HG03280 (cell line): ENCODE data around the gene FAS.
A peak's percentile ranks its signal among the peaks of the same experiment; 100 is the strongest.

ENCODE experiments used
- ATAC-seq: cut with Tn5 transposase; IDR thresholded peaks from one replicate; pipeline ENCODE4 v1.9.1; 2021; ENCODE audit warnings: mild to moderate bottlenecking, moderate library complexity; ENCODE audit not compliant: unreplicated experiment

The FAS gene

DNA sequence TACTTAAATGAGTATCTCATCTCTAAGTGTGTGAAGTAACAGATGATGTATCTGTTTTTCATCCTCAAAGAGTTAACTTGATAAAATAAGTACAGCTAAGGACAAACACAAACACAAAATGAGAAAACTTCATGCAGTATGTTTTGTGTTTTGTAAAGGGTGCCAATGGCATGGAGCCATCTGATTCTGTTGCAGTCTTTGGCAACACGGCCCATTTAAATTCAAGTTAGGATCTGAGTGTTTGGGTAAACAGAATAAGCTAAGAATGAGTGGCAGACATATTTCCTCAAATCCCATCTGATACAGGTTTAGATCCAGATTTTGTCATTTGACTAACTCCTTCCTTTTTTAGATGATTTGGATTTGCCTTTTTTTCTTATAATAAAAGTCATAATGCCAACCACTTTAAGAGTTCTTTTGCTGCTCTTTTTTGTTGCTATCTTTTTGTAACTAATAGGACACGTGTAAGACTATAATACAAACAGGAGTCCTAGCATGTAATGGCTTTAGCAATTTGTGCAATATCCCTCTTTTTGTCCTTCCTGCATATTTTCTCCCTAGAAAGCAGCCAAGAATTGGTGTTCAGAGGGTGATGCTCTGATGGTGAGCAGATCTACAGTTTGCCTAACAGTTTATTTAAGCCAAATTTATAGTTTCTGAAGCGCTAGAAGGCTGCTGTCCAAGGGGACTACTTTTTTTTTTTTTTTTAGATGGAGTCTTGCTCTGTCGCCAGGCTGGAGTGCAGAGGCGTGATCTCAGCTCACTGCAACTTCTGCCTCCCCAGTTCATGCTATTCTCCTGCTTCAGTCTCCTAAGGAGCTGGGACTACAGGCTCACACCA is 19.2 kb upstream of the FAS start:
- no peak for ATAC-seq

DNA sequence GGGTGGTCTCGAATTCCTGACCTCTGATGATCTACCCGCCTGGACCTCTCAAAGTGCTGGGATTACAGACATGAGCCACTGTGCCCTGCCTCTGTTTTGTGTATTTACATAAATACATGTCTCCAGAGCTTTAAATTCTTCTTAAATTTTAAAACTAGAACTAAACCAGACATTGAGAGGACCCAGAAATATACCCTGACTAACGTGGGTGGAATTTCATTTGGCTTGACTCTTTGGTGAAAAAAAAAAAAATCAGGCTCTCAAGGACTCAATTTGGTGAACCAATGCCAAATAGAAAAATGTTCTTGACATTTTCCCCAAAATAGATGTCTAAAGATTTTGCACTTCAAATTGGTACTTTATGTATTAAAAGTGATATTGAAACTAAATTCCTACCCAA is 16.6 kb upstream of the FAS start:
- no peak for ATAC-seq

DNA sequence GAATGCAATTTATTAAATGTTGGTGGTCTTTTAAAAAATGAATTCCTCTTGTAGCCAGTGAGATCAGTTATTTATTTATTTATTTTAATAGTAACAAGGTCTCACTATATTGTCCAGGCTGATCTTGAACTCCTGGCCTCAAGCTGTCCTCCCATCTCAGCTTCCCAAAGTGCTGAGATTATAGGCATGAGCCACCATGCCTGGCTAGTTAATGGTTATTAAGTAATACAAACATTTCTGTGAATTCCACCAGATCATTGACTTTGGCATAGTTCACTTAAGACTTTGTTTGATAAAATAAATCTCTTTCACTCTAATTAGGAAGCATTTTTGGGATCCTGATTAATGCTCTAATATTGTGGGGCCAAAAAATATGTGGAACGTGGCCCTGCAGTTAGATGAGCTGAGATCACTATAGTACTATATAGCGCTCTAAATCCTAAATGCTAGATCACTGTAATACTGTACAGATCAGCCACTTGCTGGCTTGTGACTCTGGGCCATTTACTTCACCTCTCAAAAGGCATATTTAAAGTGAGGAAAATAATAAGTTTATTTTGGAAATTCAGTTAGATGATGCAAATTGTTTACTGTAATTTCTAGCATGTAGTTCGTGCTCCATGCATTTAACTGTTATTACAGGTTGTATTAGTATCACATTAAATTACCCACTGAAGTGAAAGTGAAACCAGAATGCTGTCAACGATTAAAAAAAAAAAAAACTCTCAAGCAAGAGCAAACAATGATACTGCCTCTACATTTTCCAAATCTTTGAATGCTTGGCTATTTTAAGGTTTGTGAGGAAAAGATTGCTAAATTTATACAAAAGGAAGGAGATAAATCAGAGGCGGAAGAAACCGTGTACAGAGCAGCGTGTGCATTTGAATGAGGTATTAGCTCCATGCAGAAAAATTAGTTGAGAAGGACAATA is 15.9 kb upstream of the FAS start:
- ATAC-seq = no peak

DNA sequence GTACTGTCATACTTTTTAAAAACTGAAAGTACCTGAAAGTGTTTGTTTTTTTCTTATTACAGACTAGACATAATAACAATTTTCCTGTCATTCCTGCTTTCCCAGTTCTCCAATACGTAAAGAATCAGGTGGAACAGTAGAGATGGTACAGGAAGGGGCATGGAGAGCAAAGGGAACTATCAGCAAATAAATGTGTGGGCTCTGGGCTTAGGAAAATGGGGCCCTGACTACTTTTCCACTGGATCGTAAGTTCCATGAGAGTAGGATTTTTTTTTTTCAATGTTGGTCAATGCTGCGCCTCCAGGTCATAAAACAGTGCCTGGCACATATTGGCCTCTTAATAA is 15.2 kb upstream of the FAS start:
- ATAC-seq = no peak

DNA sequence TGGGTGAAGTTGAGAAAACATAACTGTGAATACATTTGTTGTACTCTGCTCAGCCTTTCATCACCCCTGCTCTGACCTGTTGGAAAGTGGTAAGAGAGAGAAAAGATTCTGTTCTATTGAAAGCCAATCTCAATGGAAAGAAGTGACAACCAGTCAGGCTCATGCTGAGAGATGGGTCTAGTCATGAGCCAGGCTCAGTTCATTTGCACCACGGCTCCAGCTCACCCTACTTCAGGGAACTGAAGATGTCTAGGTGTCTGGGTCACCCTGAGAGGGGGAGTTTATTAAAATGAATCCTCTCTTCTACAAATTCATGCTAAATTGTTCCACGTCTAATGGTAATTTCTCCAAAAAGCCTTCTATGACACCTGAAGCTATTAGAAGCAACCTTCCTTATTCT is 12.1 kb upstream of the FAS start:
- no peak for ATAC-seq

DNA sequence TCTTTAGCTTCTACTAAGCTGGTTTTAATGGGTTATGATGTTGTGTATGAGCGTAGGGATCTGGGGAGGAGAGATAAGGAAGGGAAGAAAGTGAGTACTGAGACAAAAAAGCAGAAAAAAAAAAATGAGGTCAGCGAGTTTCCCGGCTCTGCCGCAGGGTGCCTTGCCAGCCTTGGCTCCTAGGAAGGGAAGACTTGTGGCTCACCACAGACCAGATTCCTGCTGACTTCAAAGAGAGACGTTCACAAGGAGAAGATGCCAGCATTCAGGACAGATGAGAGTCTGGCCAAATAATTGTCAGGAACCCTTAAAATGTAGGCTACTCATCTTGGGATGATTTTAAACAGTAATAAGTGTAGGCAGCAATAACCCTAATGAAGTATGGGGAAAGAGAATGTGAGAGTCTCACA is 11.4 kb upstream of the FAS start:
- no peak for ATAC-seq

DNA sequence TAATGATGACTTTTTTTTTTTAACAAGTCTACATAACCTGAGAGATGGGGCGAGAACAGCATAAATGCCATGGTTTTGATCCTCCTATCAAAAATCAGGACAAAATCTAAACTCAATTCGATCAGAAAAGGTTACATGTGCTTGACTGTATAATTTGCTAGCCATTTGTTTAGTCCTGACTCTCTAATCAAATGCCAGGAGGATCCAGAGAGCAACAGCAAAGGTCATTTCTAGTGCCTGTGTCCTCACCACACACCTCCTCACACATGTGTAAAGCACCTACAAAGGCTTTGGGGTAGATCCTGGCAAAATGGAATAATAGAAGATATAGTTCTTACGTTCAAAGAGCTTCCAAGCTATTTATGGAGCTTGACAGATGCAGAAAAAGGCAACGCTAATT is 11.0 kb upstream of the FAS start:
- no peak for ATAC-seq

DNA sequence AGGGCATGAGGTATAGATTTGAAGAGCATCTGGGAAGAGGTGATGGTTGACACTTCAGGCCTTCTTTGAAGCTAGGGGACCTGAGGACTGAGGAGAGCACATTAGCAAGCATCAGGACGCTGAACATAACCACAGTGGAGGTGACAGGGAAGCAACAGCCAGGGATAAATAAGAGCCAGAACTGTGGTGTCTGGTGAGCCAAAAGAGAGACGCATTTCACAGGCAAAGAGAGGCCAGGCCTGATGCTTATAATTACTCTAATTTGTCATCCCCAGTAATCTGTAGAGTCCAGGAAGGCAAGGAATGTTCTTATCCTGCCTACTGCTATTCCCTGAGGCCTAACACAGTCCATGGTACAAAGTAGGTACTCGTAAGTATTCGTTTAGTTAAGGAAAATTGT is 10.4 kb upstream of the FAS start:
- ATAC-seq = no peak

DNA sequence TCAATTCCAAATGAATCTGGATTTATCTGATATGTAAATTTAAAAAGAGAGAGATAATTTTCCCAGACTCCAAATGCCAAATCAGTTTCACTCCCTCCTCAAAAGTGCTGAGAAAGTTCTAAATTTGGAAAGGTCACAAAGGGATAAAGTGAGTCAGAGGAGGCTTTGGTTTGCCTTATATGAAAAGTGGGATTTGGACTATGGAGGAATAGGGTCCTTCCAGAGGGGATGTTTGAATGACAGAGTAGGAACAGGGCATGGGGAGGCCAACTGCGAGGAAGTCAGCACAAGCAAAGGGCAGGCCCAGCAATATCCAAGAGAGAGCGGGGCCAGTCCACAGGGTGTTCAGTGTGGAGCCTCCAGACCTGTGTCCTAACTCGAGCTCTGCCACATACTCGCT is 9.8 kb upstream of the FAS start:
- no peak for ATAC-seq

DNA sequence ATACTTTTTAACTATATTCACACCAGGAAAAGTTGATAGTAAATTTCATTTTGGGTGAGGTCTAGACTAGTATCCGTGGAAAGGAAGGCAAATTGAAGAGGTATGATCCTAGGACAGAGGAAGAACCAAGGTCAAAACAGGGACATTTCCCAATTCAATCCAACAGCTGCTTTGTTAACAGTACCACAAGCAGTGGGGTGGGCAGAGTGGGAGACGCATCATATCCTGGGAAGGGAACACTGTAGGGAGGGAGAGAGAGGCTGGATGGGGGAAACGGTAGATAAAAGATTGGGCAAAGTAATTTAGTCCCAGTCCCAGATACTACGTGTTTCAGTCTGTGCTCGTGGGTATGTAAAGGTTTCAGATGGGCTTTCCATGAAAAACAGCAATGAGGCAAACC is 9.2 kb upstream of the FAS start:
- ATAC-seq = no peak

DNA sequence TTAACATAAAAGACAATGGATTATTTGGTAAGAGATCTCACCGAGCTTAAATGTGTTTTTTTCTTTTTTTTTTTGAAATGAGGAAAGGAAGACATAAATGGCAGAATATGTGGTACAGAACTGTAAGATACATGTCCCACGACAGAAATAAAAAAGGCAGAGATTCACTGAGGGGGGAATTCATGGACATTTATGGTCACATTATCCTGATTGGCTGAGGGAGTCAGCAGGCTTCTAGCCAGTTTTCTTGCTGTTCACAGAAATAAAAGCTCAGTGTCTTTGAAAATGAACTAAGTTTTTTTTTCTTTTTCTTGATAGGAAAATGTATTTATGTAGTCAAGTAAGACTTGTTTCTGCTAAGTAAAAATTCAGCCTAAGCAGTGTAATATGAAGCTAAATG is 8.2 kb upstream of the FAS start:
- ATAC-seq = no peak

DNA sequence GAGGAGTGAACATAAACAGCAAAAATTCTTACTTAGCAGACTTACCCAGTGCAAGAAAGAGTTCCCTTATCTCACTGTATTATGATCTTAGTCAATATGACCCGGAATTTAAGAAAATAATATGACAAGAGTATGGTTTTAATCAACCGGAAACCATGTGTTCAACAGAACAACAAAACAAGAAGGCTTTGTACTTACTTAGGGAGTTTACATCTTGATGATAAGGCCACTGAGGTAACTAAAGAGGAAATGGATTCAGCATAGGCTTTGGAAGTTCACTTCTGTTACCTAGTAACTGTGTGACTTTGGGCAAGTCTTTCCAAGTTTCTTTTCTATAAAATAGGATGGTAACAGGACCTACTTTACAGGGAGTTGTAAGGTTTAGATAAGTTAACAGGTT is 7.4 kb upstream of the FAS start:
- no peak for ATAC-seq

DNA sequence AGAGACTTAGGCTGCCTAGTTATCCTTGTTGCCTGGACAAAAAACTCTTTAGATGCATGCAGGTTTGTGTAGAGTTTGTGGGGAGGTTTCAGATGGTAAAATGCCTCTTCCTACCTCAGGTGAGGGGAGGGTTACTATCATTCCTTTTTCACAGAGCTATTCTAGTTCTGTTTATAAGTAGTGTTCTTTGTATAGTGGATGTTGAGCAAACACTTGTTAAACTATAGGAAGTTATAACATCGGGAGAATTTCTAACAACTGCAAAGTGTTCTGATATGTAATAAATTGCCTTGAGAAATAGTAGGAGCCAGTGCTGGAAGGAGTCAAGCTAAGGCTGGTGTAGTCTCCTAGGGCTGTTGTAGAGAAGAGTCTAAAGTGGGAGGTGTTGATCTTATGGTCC is 6.7 kb upstream of the FAS start:
- no peak for ATAC-seq

DNA sequence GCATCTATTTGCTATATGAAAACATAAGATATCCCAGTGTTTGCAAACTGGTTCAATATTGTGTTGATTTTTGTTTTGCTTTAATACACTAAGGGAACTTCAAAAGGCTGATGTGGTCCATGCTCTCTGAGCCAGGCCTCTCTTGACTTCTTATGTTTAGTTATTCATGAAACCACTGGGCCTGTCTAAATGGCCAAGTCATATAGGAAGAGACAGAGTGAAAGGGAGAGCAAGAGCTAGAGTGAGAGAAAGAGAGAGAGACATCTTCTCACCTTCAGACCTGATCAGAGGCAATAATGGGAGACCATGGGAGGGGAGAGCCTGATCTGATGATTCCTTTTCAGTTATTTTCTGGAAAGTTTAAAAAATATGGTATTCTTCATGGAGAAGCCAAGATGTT is 6.1 kb upstream of the FAS start:
- ATAC-seq = no peak

DNA sequence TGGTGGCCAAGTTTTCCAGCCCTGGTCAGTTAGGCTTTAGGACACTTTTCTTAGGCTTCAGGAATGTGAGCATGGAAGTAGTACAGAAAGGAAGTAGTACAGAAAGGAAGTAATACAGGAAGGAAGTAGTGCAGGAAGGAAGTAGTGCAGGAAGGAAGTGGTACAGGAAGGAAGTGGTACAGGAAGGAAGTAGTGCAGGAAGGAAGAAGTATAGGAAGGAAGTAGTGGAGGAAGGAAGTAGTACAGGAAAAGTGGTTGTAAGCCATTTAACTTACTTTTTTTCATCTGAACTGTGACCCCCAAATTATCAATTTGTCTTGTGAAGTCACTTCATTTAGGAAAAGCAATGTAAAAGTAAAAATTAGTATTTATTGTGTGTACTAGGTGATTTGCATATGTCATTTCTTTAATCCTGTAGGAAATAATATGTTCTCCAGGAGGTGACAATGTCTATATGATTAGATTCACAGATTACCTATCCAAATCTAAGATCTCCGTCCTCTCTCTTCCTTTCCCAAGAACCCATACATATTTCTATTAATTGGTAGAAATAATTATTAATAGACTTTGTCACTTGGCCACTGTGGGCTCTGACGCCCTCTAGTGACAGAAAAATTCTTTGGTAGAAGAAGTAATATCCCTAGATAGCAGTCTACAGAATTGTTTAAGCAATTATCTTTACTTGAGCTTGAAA is 3.9 kb upstream of the FAS start:
- no peak for ATAC-seq

DNA sequence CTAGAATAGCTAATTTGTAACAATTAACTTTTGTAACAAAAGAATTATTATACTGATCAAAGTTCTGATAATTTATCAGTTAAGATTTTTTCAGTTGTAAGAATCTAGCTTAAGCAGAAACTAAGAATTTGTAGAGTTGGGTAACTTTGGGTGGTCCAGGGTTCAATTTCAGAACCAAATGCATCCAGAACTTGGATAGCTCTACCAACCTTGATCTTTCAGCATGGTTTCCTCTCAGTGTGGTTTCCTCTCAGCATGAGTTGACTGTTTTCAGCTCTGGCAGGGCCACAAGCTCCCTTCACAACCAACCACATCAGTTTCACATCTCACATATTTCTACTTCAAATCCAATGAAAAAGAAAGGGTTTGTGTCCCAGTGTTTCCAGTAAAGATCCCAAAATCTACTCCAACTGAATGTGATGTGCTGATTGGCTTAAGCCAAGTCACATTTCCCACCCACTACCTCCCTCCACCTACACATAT is 3.3 kb upstream of the FAS start:
- no peak for ATAC-seq

DNA sequence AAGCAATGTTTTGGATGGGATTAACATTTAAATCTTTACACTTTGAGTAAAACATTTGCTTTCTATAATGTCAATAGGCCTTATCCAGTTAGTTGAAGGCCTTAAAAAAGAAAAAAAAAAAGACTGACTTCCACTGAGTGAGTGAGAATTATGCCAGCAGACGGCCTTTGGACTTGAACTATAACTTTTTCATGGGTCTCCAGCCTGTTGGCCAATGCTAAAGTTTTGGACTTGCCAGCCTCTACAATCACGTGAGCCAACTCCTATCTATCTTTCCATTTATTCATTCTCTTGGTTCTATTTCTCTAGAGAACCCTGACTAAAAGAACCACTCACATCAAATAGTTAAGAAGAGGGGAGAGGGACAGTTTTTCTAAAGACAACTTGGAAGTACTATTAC is 2.8 kb upstream of the FAS start:
- ATAC-seq = no peak

DNA sequence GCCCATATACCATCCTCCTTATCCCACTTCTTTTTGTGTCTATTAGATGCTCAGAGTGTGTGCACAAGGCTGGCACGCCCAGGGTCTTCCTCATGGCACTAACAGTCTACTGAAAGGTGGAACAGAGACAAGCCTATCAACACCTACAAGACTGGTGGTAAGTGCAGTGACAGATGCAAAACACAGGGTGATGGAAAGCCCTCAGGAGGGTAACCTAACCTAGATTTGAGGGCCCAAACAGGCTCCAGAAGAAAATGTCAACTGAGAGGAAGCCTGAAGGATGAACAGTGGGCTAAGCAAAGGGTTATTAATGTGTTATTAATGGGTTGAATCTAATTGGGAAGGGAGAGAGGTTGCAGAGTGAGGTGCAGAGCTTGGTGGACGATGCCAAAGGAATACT is 1.2 kb upstream of the FAS start:
- no peak for ATAC-seq

DNA sequence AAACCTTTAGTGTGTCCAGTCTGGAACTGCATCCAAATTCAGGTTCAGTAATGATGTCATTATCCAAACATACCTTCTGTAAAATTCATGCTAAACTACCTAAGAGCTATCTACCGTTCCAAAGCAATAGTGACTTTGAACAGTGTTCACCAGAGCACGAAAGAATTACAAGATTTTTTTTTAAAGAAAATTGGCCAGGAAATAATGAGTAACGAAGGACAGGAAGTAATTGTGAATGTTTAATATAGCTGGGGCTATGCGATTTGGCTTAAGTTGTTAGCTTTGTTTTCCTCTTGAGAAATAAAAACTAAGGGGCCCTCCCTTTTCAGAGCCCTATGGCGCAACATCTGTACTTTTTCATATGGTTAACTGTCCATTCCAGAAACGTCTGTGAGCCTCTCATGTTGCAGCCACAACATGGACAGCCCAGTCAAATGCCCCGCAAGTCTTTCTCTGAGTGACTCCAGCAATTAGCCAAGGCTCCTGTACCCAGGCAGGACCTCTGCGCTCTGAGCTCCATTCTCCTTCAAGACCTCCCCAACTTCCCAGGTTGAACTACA is 694 bp upstream of the FAS start:
- peak; percentile 0 for ATAC-seq

DNA sequence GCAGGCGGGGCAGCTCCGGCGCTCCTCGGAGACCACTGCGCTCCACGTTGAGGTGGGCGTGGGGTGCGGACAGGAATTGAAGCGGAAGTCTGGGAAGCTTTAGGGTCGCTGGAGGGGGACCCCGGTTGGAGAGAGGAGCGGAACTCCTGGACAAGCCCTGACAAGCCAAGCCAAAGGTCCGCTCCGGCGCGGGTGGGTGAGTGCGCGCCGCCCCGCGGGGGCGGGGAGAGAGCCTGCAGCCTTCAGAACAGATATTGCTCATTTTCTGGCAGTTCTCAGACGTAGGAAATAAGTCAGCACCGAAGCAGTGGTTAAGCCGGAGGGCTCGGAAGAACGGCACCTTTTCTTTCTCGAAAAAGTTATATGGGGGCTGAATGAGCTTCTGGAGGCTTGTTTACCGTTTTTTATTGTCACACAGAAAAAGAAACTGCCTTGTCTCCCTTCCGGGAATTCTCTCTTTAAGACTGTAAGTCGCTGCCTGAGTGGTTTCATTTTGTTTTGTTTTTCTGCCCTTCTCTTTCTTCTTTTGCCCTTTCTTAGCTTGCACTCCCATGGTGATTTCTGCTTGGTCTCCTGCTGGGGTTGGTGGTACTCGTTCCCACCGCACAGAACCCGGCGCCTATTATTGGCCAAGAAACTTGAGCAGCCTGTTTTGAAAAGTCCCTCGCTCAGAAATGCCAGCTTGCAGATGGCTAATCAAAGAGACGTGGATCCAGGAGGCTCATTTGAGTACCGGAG is 732 bp downstream of the FAS start:
- ATAC-seq = peak; percentile 43

DNA sequence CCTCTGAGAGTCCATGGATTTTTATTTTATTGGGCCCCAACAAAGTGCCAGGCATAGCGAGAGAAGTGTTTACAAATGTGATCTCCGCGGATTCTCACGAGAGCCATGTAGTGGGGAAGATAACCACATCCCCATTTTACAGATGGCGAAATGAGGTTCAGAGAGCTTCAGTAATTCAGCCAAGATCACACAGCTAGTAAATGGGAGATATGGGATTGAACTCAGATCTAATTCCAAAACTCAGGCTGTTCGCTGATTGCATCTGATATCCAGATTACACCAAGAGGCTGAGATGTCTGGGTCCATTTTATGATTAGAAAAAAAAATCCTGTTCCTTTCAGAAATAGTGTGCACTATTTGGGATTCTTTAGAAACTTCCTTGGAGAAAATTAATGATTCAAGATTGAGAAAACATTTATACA is 1.3 kb downstream of the FAS start:
- no peak for ATAC-seq
